Effector memory CD8-positive, alpha-beta T cell (primary cell): ENCODE results near the gene RAB31.

ENCODE experiments used
- ATAC-seq: fragments of 150-1000 bp; cut with Tn5 transposase; replicated peaks from 2 replicates; pipeline ENCODE4 v1.10.0; 2021; ENCODE audit warnings: mild to moderate bottlenecking, moderate library complexity
- DNase-seq, 3 experiments: peaks; one replicate each; pipeline ENCODE4 v3.0.0; 2021
- H3K27ac Mint-ChIP-seq, 2 donors: one replicate each; pipeline ENCODE4 v1.8.0; 2022; ENCODE audit warnings: mild to moderate bottlenecking in 2 of 2, mixed read lengths in 2 of 2, moderate library complexity in 2 of 2
- H3K27me3 Mint-ChIP-seq, 2 donors: one replicate each; pipeline ENCODE4 v1.8.0; 2022; ENCODE audit warnings: mixed read lengths in 2 of 2
- H3K36me3 Mint-ChIP-seq: one replicate; pipeline ENCODE4 v1.8.0; 2022; ENCODE audit warnings: mild to moderate bottlenecking, moderate library complexity, mixed read lengths; ENCODE audit not compliant: insufficient read depth
- H3K4me1 Mint-ChIP-seq, 2 donors: one replicate each; pipeline ENCODE4 v1.8.0; 2022; ENCODE audit warnings: low read depth in 2 of 2, mixed read lengths in 2 of 2
- H3K4me3 Mint-ChIP-seq, 2 donors: one replicate each; pipeline ENCODE4 v1.8.0; 2022; ENCODE audit warnings: mild to moderate bottlenecking in 2 of 2, mixed read lengths in 2 of 2, moderate library complexity in 2 of 2
- H3K9me3 Mint-ChIP-seq, 2 donors: one replicate each; pipeline ENCODE4 v1.8.0; 2022; ENCODE audit warnings: mixed read lengths in 2 of 2

The RAB31 gene

DNA sequence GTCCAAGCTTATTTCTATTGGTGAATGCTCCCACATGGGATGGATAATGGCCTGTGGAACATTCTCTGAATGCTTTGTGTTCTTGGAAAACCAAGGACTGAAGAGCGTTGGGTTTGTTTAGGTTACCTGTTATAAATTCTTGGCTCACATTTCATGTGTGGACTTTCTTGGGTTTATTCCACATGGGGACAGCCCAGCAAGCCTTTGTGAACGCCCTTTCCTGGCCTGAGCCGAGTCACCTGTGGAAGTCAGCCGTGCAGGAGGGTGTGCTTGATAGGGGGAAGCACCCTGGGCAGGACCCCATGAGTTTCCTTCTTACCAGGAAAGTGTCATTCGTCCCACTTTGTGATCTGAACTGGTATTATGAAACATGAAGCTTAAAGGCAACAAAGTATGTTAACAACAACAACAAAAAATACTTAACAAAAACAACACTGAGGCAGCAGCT, 4.1 kb downstream of the RAB31 start:
- Mint-ChIP-seq H3K4me1 (peaks cover 12 to 18% of the 10 kb centered on the region in 2 donors), H3K36me3 (peaks cover 3% of the 10 kb centered on the region), H3K4me3 (no peak overlapping the region), H3K9me3 (no peaks in the 10 kb centered on the region), H3K27ac (no peak overlapping the region), H3K27me3 (peaks cover 81 to 94% of the 10 kb centered on the region in 2 donors)
- no peak for DNase-seq
- no peak for ATAC-seq

DNA sequence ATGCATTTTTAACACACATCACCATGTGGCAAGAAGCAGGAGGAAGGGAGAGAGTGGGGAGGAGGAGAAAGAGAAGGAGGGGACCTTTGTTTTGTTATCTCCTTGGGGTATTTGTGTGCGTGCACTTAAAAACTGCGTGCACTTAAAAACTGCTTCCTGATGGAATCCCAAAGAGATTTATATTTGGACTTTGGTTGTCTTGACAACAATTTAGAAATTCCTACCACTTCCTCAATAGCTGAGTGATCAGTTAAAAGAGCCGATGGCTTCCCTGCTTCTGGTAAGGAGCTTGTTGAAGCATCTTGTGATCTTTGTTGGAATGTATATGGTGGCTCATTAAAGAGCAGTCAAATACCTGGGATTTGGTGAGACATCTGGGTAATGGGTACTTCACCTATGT, 4.5 kb downstream of the RAB31 start:
- peaks cover 12 to 18% of the 10 kb centered on the region in 2 donors for H3K4me1 Mint-ChIP-seq
- peaks cover 81 to 94% of the 10 kb centered on the region in 2 donors for H3K27me3 Mint-ChIP-seq
- H3K27ac Mint-ChIP-seq, result no peak overlapping the region
- ATAC-seq, result no peak
- no peak for DNase-seq
- H3K4me3 Mint-ChIP-seq, result no peak overlapping the region
- no peaks in the 10 kb centered on the region for H3K9me3 Mint-ChIP-seq
- H3K36me3 Mint-ChIP-seq, result peaks cover 3% of the 10 kb centered on the region

DNA sequence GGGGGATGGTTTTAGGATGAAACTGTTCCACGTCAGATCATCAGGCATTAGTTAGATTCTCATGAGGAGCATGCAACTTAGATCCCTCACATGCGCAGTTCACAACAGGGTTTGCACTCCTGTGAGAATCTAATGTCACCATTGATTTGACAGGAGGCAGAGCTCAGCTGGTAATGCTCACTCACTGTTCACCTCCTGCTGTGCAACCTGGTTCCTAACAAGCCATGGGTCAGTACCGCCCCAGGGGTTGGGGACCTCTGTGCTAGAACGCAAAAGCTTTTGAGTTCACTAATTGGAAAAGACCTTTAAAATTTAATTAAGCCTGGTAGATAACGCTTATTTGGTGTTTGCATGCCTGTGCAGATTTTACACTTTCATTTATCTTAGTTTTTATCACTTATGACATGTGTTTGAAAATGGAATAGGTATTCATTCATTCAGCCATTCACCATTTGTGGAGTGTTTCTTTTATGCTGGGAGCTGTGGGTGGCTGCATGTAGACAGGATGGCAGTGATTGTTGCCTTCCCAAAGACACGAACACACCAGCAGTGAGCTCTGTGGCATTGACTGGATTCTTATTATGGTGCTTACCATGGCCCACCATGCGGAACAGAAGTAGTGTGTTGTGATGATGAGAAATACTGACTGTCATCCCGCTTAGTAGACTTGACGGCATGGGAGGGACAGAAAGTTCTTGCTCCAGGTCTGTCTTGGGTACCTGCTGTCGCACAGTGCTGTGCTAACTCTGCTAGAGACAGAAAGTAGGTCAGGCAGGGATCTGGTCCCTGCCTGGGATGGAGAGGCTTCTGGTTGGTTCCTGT, 6.4 kb downstream of the RAB31 start:
- DNase-seq (no peak), ATAC-seq (no peak)
- Mint-ChIP-seq H3K27me3 (peaks cover 79 to 84% of the 10 kb centered on the region in 2 donors), H3K9me3 (no peaks in the 10 kb centered on the region), H3K27ac (no peak overlapping the region), H3K36me3 (peaks cover 3% of the 10 kb centered on the region), H3K4me1 (peaks cover 4 to 13% of the 10 kb centered on the region in 2 donors), H3K4me3 (no peak overlapping the region)

DNA sequence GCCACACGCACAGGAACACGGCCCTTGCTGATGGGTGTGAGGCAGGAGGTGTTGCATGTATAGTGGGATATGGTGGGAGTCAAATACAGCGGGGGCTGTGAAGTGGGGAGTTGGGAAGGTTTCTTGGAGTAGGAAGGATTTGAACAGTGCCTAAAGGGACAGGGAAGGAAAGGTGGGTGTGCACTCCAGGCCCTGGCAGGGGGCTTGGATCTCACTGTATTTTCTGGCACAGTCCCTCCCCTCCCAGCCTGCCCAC, 6.9 kb downstream of the RAB31 start:
- ATAC-seq (no peak), DNase-seq (no peak)
- Mint-ChIP-seq H3K27me3 (peaks cover 74 to 82% of the 10 kb centered on the region in 2 donors), H3K36me3 (peaks cover 3% of the 10 kb centered on the region), H3K4me1 (peaks cover 3 to 11% of the 10 kb centered on the region in 2 donors), H3K9me3 (no peaks in the 10 kb centered on the region), H3K27ac (no peak overlapping the region), H3K4me3 (no peak overlapping the region)

DNA sequence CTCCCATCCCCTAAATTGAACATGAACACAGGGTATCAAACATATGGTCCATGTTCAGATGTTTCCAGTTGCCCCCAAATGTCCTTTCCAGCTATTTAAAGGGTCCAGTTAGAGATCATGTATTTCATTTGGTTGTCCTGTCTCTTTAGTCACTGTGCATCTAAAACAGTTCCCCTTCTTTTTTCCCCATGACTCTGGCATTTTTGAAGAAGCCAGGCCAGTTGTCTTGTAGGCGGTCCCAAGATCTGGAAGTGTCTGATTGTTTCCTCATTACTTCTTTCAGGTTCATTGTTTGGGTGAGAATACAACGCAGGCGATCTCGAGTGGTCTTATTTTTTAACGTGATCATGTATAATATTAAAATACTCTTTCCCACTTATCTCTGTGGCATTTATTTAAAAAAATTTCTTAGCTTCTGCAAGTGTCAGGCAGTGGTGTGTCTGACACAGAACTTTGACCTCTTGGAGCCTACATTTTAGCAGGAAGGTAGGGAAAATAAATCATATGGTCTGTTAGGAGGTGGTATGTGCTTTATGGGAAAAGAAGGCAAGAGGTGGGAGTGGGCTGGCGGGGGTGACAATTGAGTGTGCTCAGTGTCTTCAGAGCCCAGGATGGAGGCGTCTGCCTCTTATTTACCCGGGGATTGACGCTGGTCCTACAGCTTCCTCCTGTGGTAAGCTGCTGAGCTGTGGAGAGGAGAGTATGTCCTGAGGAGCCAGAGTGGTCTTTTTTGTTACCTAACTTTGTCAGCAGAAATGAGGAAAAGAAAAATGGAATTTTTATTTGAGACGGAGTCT, 8.1 kb downstream of the RAB31 start:
- Mint-ChIP-seq H3K9me3 (no peaks in the 10 kb centered on the region), H3K4me3 (no peak overlapping the region), H3K27me3 (peaks cover 70 to 82% of the 10 kb centered on the region in 2 donors), H3K4me1 (peaks cover 3 to 8% of the 10 kb centered on the region in 2 donors), H3K27ac (no peak overlapping the region), H3K36me3 (peaks cover 3% of the 10 kb centered on the region)
- no peak for DNase-seq
- ATAC-seq, result no peak

DNA sequence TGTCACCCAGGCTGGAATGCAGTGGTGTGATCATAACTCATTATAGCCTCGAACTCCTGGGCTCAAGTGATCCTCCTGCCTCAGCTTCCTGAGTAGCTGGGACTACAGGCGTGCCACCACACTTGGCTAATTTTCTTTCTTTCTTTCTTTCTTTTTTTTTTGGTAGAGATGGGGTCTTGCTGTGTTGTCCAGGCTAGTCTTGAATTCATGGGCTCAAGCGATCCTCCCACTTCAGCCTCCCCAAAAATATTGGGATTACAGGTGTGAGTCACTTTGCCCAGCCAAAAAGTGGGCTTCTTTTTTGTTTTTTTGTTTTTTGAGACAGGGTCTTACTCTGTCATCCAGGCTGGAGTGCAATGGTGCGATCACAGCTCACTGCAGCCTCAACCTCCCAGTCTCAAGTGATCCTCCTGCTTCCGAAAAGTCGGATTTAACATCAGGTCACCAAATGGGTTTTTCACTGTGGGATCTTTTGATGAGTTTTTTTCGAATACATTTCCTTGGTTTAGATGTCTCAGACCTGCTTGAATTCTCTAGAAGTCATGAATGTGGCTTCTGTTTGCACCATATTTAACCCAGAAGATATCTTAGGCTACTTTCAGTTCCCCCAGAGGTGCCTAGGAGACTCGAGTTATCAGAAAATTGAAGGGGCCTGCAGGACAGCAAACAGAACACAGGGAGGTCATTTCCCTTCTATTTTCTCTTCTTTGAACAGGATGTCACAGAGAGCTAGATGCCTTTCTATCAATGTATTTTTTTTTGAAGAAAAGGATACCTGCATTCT, 8.9 kb downstream of the RAB31 start:
- DNase-seq, result no peak
- H3K9me3 Mint-ChIP-seq, result no peaks in the 10 kb centered on the region
- H3K27ac Mint-ChIP-seq, result no peak overlapping the region
- H3K4me1 Mint-ChIP-seq, result peaks cover 0 to 4% of the 10 kb centered on the region in 2 donors
- H3K27me3 Mint-ChIP-seq, result peaks cover 69 to 82% of the 10 kb centered on the region in 2 donors
- peaks cover 3% of the 10 kb centered on the region for H3K36me3 Mint-ChIP-seq
- no peak for ATAC-seq
- H3K4me3 Mint-ChIP-seq, result no peak overlapping the region

DNA sequence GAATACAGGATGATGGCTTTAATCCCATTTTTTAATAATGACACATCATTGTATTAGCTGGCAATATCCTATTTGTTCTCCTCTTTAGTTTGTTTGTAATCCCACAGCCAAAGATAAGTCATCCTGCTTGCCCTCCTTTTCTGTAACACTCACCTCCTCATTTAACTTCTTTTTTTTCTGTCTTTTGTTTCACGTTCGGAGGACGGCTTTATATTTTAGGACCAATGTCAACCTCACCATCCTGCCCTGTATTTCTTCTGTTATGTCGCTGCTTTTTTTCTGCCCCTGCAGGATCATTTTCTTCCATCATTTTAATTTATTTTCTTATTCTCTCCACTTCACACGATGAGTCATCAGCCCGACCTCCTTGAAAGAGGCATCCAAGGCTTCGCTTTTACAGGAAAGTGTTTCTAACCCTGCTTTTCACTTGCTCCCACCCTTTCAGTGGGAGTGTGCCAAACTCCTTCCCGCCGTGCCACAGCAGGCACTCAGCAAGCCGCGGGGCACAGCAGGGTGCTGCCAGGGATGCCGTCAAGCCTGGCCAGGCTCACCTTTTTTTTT, 11.4 kb downstream of the RAB31 start:
- Mint-ChIP-seq H3K9me3 (no peaks in the 10 kb centered on the region), H3K36me3 (peaks cover 3% of the 10 kb centered on the region), H3K4me3 (no peak overlapping the region), H3K27ac (no peak overlapping the region), H3K27me3 (peaks cover 47 to 63% of the 10 kb centered on the region in 2 donors), H3K4me1 (no peaks in the 10 kb centered on the region)
- ATAC-seq (no peak), DNase-seq (no peak)

DNA sequence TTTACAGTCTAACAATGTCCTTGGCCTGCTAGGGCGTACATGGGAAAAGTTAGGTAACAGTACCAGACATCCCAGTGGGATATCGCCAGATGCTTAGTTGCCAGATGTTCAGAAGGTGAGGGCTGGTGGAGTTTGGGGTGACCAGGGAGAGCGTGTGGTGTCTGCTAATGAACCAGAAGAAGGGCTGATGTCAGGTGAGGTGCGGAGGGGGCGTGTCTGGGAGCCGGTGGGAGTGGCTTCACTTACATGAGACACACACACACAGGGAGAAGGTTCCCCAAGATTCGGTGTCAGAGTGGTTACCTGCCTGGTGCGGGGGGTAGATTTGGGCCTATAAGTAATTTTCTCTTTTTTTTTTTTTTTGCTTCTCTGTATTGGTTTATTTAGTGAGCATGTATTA, 12.2 kb downstream of the RAB31 start:
- Mint-ChIP-seq H3K9me3 (no peaks in the 10 kb centered on the region), H3K27ac (no peak overlapping the region), H3K4me1 (no peaks in the 10 kb centered on the region), H3K27me3 (peaks cover 39 to 55% of the 10 kb centered on the region in 2 donors), H3K4me3 (no peak overlapping the region), H3K36me3 (peaks cover 3% of the 10 kb centered on the region)
- DNase-seq (no peak), ATAC-seq (no peak)

DNA sequence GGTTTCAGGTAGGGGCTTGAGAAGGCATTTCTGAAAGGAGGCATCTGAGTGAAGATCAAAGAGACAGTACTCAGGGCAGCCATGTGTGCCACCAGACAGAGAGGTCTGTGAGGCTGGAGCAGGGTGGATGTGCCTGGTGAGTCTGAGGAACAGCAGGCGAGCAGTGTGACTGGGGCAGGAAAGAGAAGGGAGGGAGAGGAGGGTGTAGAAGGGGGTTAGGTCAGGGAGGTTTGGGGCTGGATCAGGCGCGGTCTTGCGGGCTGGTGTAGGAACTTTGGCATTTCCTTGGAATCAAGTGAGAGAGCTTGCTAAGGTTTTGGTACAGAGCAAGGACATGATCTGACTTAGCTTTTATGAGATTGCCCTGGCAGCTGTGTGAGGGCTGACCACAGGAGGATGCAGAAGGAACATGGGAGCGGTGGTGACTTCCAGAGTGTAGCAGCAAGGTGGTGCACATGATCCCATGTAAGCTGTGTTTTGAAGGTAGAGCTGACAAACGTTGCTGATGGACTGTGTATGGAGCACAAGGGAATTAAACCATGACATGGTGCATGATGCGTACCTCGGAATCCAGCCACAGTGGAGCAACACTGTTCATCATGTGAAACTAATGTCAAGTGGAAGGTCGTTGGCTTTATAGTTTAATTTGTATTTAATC, 13.9 kb downstream of the RAB31 start:
- peaks cover 23 to 53% of the 10 kb centered on the region in 2 donors for H3K27me3 Mint-ChIP-seq
- H3K4me1 Mint-ChIP-seq, result no peaks in the 10 kb centered on the region
- no peak overlapping the region for H3K27ac Mint-ChIP-seq
- H3K9me3 Mint-ChIP-seq, result no peaks in the 10 kb centered on the region
- H3K36me3 Mint-ChIP-seq, result no peaks in the 10 kb centered on the region
- DNase-seq (no peak), ATAC-seq (no peak)
- H3K4me3 Mint-ChIP-seq, result no peak overlapping the region

DNA sequence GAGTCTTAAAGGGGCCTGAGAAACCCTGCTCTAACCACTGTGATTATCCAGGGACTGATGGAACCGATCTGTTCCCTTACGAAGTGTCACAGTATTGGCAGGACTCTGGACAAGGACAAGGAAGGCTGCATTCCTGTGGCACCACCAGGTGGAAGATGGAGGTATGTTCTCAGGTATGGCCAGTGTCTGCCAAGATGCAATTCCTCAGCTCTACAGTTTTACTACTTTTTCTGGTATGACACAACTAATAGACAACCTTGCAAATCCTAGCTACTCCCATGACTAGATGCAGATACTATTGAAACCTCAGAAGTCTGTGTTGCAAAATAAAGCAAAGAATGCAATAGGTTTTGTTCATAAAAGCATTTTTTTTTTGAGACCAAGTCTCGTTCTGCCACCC, 14.6 kb downstream of the RAB31 start:
- H3K4me1 Mint-ChIP-seq, result no peaks in the 10 kb centered on the region
- peaks cover 16 to 50% of the 10 kb centered on the region in 2 donors for H3K27me3 Mint-ChIP-seq
- H3K4me3 Mint-ChIP-seq, result no peak overlapping the region
- H3K9me3 Mint-ChIP-seq, result no peaks in the 10 kb centered on the region
- DNase-seq (no peak), ATAC-seq (no peak)
- H3K27ac Mint-ChIP-seq, result no peak overlapping the region
- no peaks in the 10 kb centered on the region for H3K36me3 Mint-ChIP-seq

DNA sequence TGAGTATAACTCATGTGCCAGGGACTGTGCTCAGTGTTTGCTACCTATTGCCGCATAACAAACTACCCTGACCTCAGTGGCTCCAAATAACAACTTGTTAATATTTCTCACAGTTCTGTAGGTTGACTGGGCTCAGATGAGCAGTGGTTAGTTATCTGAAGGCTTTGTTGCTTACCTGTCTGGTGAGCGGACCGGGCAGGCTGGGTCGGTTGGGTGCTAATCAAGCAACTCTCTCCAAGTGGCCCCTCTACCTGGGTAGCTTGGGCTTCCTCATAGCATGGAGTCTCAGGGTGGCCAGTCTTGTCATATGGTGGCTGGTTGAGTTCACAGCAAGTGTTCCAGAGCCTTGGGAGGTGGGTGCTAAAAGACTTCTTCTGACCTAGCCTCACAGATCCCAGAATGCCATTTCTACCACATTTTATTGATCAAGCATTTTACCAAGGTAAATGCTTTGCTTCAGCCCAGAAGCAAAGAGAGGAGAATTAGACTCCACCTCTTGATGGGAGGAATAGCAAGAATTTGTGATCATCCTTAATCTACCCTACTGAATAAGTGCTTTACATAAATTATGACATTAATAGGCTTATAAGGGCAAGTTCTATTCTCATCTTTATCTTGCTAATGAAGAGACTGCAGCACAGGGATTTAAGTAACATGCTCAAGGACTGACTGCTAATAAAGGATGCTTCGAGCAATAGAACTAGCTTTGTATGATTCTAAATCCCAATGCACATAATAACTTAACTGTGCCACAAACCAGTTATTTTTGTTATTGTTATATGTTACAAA, 16.9 kb downstream of the RAB31 start:
- H3K9me3 Mint-ChIP-seq, result no peaks in the 10 kb centered on the region
- H3K4me3 Mint-ChIP-seq, result no peak overlapping the region
- peaks cover 16 to 44% of the 10 kb centered on the region in 2 donors for H3K27me3 Mint-ChIP-seq
- no peaks in the 10 kb centered on the region for H3K36me3 Mint-ChIP-seq
- ATAC-seq, result no peak
- no peak for DNase-seq
- H3K27ac Mint-ChIP-seq, result no peak overlapping the region
- no peaks in the 10 kb centered on the region for H3K4me1 Mint-ChIP-seq

DNA sequence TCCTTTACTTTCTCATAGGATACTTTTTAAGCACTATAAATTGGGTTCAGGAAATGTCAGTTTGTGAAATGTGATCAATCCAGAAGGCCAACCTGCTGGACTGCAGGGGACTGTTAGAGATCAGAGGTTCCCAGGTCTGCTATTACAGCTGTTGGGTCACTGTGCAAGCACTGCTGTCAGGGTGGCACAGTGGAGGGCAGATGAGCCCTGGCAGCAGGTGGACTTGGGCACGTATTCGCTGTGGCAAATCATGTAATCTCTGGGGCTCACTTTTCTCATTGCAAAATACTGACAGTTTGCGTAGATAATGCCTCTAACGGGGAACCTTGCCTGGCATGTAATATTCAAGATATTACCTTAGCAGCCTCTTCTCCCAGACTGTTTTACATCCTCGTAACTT, 18.1 kb downstream of the RAB31 start:
- no peaks in the 10 kb centered on the region for H3K9me3 Mint-ChIP-seq
- ATAC-seq (no peak), DNase-seq (no peak)
- H3K27ac Mint-ChIP-seq, result no peak overlapping the region
- H3K27me3 Mint-ChIP-seq, result peaks cover 21 to 44% of the 10 kb centered on the region in 2 donors
- H3K36me3 Mint-ChIP-seq, result no peaks in the 10 kb centered on the region
- no peak overlapping the region for H3K4me3 Mint-ChIP-seq
- H3K4me1 Mint-ChIP-seq, result no peaks in the 10 kb centered on the region
